NCI-H146 (cell line): Measurements from ENCODE around the gene ADIPOR2.

ENCODE experiments used
- DNase-seq: peaks from one replicate; lab custom pipeline; 2025; lab: John Stamatoyannopoulos, UW

Gene ADIPOR2

GRCh38 chr12:1773937-1774655 is 83.2 kb downstream of the ADIPOR2 start:
- no peak for DNase-seq

DNA sequence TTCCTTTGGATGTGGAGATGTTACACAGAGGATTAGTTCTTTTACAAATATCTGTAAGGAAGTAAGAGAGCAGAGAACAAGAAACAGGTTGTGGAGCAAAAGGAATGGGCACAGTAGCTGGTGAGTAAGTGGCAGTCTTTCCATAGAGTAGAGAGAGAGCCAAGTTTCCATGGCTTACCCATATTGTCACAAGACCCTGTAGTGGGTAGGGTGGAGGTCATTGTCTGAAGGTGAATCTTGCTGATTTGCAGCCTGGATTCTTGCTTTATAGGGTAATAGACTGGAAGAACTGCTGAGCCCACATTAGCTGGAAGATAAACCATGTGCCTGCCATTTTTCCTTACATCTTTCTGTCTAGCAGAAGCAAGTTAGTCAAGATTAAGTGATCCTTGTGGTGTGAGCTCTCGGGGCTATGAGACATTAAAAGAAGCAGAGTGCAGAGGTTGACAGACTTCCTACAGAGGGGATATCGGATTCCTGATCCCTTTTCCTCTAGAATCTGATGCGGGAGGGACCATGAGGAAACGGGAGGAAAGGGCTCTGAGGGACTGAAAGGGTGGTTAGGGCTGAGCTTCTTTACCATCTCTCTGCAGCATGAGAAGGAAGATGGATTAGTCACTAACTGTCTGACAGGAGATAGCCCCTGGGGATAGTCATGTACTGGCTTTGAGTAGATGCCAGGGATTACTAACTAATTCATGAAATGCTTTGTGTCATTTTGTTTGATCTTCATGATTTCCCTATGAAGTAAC is 85.5 kb downstream of the ADIPOR2 start:
- no peak for DNase-seq

- no peak for DNase-seq
These were observed 86.9 kb downstream of the ADIPOR2 start for GRCh38 chr12:1777798-1778197.

DNA sequence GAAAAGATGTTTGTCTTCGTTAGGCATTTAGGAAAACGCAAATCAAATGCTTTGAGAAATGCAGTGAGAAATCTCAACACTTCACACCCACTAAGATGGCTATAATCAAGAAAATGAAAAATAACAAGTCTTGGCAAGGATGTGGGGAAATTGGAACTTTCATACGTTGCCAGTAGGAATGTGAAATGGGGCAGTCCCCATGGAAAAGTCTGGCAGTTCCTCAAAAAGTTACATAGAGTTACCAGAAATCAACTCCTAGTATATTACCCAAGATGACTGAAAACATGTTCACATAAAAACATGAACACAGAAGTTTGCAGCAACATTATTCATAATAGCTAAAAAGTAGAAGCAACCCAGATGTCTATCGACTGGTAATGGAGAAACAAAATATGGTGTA is 88.0 kb downstream of the ADIPOR2 start:
- no peak for DNase-seq

DNA sequence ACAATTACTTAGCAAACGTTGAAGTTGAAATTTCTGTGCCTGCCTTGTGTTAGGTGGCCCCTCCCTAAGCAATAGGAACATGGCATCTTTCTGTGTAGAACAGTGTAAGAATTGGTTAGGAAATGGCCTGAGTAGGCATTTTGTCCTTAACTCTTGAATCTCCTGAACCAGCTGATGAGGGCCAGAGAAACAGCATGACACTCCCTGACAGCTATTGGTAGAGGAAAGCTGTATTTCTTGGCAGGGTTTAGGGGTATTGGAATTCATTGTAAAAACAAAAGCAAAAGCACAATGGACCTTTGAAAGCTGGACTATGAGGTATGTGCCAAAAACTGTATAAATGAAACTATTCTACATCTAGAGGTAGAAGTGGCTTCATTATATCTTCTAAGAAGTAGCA is 88.9 kb downstream of the ADIPOR2 start:
- no peak for DNase-seq

DNA sequence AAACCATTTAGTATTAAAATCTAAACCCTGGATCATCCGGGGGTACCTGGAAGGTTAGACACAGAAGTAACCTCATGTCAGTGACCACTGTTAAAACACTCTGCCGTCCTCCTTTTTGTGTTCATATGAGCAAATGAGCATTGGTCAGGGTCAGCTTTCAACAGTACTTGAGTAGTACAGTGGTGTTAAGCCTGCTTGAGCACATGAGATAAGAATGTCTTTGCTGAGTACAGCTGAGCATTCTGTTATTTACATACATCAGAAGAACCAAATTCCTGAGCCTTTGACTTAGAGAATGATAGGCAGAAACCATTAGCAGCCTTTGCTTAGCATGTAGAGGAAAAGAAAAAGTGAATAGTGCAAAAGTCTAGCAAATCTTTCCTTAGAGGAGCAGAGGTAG is 90.9 kb downstream of the ADIPOR2 start:
- no peak for DNase-seq

DNA sequence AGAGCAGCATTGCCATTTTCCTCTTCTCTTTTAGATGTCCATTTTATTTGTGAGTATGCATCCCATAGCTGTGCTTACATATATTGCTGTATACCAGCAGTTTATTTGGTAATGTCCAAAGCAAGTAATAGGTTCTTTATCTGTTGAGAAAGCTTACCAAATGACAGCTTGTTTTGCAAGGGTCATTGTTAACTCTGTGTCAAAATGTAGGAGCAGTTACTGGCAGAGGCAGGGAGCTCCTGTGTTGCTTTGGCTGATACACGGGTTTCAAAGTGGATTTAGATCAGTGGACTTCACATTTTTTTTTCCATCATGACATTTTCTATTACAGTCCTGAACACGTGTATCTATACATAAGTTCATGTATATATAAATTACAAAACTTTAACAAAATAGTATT is 91.3 kb downstream of the ADIPOR2 start:
- no peak for DNase-seq

- DNase-seq, result no peak
These were observed 96.8 kb downstream of the ADIPOR2 start for GRCh38 chr12:1787714-1788113.

DNA sequence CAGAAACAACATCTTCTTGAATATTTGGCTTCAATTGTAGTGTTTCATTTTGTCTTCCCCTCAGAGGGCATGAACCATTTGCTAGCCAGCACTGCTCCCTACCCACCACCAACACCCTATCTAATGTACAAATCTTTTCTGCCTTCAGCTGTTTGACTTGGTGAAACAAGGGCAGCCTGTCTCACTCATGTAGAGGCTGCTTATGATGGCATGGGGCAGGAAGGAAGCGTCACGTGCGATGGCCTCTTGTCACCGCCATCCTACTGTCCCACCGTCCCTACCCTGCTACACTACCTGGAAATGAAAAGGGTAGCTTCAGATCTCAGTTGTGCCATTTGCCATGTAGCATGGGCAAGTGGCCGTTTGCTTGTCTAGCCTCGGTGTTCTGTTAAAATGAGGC is 99.6 kb downstream of the ADIPOR2 start:
- DNase-seq, result no peak

GRCh38 chr12:1791104-1791841 is 100.4 kb downstream of the ADIPOR2 start:
- DNase-seq, result peak; percentile 71

DNA sequence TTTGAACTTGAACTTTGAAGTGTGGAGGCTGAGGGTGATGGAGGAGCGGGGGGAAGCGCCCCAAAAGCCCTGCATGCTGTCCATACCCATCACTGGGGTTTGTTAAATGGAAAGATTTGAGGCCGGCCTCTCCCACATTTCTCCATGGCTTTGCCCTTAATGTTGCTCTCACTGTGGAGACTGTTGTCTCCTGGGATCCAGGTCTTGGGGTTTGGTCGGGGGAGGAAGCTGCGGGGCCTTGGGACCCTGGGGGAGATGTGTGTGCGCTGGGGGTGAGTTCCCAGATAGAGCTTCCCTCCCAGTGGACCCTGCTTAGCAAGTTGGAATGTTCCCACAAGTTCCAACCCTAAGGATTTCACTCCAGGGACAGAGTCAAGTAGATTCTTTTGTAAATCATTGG is 101.5 kb downstream of the ADIPOR2 start:
- no peak for DNase-seq

- no peak for DNase-seq
These were observed 102.7 kb downstream of the ADIPOR2 start for GRCh38 chr12:1793426-1794210.

DNA sequence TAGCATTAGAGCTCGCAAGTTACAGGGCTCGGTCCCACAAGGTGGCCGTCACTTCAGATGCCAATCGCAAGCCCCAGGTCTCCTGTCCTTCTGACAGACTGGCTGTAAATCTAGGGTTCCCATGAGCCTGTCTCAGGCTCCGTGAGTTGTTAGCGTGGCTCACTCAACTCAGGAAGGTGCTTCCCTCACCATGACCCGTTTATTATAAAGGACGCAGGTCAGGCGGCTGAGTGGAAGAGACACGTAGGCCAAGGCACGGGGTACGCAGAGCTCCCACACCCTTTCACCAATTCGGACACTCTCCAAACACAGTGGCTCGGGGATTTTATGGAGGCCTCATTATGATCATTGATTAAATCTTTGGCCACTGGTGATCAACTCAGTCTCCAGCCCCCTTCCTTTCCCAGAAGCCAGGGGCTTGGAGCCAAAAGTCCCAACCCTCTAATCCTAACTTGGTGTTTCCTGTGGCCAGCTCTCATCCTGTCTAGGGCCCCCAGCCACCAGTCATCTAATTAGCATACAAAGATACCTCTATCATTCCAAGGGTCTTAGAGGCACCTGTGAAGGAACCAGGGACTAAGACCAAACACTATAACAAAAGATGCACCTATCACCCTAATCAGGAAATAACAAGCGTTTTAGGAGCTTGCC is 103.7 kb downstream of the ADIPOR2 start:
- DNase-seq, result no peak

DNA sequence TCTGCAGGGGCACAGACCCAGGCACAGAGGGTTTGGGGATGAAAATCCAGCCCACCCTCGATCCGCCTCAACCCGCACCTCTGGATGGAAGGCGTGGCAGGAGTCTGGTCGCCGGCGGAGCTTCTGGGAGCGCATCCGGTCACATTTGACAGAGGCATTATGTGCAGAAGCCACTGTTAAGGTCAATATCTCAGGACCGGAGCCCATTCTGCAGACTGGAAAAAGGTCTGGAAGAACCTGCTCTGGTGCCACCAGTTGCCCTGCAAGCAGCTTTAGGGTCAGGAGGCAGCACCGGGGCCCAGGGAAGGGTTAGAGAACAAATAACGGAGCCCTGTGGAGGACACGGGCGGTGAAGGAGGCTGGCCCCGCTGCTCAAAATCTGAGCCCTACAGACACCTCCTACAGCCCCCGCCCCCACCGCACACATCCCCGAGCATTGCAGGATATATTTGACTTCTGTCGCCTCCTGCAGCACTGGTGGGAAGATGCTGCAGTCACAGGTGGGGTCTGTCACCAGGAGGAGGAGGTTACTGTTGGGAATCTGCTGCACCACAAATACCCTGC is 104.4 kb downstream of the ADIPOR2 start:
- DNase-seq, result peak; percentile 24

DNA sequence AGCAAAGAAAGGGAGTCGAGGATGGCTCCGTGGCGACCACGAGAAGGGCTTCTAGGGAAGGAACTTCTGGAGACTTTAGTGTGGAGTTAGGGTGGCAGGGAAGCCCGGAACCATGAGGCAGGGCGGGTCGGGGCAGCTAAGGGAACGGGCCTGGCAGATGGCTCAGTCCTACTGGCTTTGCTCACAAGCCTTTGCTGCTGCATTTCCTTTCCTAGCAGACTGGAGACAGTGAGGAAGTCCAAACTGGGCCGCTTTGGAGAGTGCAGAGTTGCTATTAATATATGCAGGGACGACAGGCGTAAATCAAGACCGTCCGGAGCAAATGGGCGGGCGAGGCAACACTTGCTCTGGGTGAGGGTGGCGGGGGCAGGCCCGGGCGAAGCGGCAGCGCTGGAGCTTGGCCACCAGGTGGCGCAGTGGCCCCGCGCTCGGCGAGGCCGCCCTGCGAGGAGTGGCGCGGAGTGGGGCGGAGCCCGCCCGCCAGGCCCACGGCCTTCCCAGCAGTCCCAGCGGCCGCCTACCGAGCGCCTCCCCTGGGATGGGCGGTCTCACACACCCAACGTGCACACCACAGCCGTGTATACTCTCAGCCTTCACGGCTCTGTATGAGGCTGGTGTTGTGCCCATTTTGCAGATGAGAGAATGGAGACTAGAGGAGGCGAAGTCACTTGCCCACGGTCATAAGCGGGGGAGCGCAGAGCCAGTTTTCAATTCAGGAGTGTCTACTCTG is 105.1 kb downstream of the ADIPOR2 start:
- peak; percentile 88 for DNase-seq

- DNase-seq, result peak; percentile 55
These were observed 105.7 kb downstream of the ADIPOR2 start for GRCh38 chr12:1796515-1797010.

DNA sequence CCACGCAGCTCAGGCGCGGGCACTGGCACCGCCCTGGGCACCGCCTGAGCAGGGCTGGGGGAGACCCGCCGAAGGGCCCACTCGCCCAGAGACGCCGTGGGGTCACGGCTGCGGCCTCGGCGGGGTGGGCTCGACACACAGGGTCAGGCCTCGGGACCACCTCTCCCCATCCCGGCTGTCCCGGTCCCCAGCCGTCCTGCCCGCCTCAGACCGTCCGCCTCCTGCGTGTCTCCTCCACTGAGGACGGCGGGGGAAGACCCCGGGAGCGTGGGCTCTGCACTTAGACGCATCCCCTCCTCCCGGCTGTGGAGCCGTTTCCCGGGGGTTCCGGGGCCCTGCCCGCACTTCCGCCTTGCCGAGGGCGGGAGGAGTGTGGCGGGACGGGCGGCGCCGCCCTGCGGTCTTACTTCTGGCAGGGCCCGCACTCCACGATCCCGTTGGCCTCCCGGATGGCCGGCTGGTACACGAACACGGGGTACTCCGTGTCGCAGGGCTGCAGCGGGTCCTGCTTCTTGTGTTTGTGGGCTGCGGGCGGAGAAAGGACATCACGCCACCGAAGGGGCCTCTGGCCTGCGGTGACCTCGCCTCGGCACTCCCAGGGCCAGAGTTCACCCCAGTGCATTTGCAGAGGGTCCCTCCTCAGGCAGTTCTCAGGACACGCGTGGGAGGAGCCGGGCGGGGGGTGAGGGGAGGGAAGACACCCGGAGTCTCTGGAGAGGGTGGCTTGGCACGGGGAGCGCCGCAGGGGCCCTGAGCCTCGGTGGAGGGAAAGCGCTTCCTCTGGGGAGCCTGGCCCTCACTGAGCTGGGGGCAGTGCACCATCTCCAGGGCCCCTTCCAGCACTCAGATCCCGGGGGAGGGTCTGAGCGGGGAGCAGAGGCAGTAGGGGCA is 106.4 kb downstream of the ADIPOR2 start:
- DNase-seq, result no peak

GRCh38 chr12:1797991-1798640 is 107.2 kb downstream of the ADIPOR2 start:
- DNase-seq, result no peak

DNA sequence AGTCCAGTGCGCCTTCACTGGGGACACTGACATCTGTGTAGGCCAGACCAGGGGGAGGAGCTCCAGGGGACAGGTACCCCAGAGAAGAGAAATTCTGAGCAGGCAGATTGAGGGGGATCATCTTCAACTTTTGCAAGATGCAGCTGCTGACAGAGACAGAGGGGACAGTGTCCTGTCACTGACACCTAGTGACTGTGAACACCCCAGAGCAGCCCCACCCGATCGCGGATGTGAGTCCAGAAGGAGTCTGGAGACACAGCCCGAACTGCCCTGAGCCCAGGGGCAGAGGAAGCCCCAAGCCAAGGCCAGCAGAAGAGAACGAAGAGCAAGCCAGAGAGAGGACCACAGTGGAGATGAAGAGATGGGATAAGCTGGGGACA is 107.8 kb downstream of the ADIPOR2 start:
- no peak for DNase-seq
